Caki2 (cell line): ENCODE results near the gene GOLGA2. TPM values are rescaled to one million over a fixed set of nuclear protein-coding genes. Genes with fewer than 3 reads are reported as not detected.
A peak's percentile ranks its signal among the peaks of the same experiment; 100 is the strongest.

Experiments used
- DNase-seq: peaks from one replicate; pipeline ENCODE4 v3.0.0-alpha.2; 2015; ENCODE audit warnings: low read depth
- in situ Hi-C: cut with HindIII; loops from 2 replicates; pipeline ENCODE4 v1.10.0; 2016; ENCODE audit warnings: low sequenced_read_pairs, low pct_unique_long_range_greater_than_20kb, mixed read lengths
- total RNA-seq: library from RNA; depleted of rRNA; stranded (reverse); fragments of >200 nt; shearing (Covaris generic); gene quantifications from 2 replicates; pipeline ENCODE4 v1.2.3, GENCODE V29; 2014; ENCODE audit warnings: low replicate concordance

Gene GOLGA2
- total RNA-seq, 1 experiment from 2014 or later = 44.6 TPM

- DNase-seq = no peak
- in situ Hi-C loops = no loop called here
Observed at GRCh38 chr9:128225770-128226411, 49.9 kb downstream of the GOLGA2 start.

GRCh38 chr9:128224877-128225276, 50.9 kb downstream of the GOLGA2 start:
- DNase-seq = no peak
- in situ Hi-C loops = no loop called here

GRCh38 chr9:128222880-128223670, 52.7 kb downstream of the GOLGA2 start:
- DNase-seq = no peak
- in situ Hi-C loops = no loop called here

- in situ Hi-C loops = no loop called here
- DNase-seq = no peak
Observed at GRCh38 chr9:128222026-128222425, 53.8 kb downstream of the GOLGA2 start.

GRCh38 chr9:128219831-128220230, 56.0 kb downstream of the GOLGA2 start:
- in situ Hi-C loops = no loop called here
- DNase-seq = no peak

- in situ Hi-C loops = no loop called here
- peak; percentile 98 for DNase-seq
Observed at GRCh38 chr9:128218518-128219389, 57.1 kb downstream of the GOLGA2 start.

GRCh38 chr9:128218172-128218517, 57.7 kb downstream of the GOLGA2 start:
- no peak for DNase-seq
- in situ Hi-C loops = no loop called here

GRCh38 chr9:128216781-128217553, 58.8 kb downstream of the GOLGA2 start:
- DNase-seq = no peak
- in situ Hi-C loops = no loop called here

- in situ Hi-C loops = no loop called here
- peak; percentile 59 for DNase-seq
Observed at GRCh38 chr9:128215491-128216409, 60.1 kb downstream of the GOLGA2 start.

- DNase-seq = peak; percentile 68
Observed at GRCh38 chr9:128214571-128215490, 61.0 kb downstream of the GOLGA2 start.

GRCh38 chr9:128213746-128214497, 61.9 kb downstream of the GOLGA2 start:
- DNase-seq = no peak
- in situ Hi-C loops = no loop called here

More at GRCh38 chr9:128214571-128215490, 61.0 kb downstream of the GOLGA2 start:
- in situ Hi-C loops = no loop called here

- in situ Hi-C loops = no loop called here
- no peak for DNase-seq
Observed at GRCh38 chr9:128211981-128212281, 63.9 kb downstream of the GOLGA2 start.

- peak; percentile 97 for DNase-seq
- in situ Hi-C loops = no loop called here
Observed at GRCh38 chr9:128211186-128211980, 64.4 kb downstream of the GOLGA2 start.

GRCh38 chr9:128208946-128209669, 66.7 kb downstream of the GOLGA2 start:
- in situ Hi-C loops = no loop called here

GRCh38 chr9:128208386-128208785, 67.4 kb downstream of the GOLGA2 start:
- DNase-seq = no peak
- in situ Hi-C loops = no loop called here

More at GRCh38 chr9:128208946-128209669, 66.7 kb downstream of the GOLGA2 start:
- no peak for DNase-seq
